Motor neuron (in vitro differentiated cells): ENCODE data around the gene UNC13B. TPM values are rescaled to one million over a fixed set of nuclear protein-coding genes. Genes with fewer than 3 reads are reported as not detected.

Source experiments
- ATAC-seq, 8 experiments: fragments of 200-7000 bp; cut with Tn5 transposase; replicated peaks in 6 of 8; 2 replicates each; pipeline ENCODE4 v1.8.0; 2021; ENCODE audit warnings: mild to moderate bottlenecking in 8 of 8, moderate library complexity in 8 of 8
- H3K27ac ChIP-seq, 2 donors: fragments of 250-450 bp; sonication (Bioruptor Pico); 2 replicates each; pipeline ENCODE4 v1.9.0; 2021; ENCODE audit warnings: antibody characterized with exemption in 2 of 2, mild to moderate bottlenecking in 2 of 2, moderate library complexity in 1 of 2
- H3K4me1 ChIP-seq, 2 donors: fragments of 250-450 bp; sonication (Bioruptor Pico); replicated peaks in 1 of 2; 2 replicates each; pipeline ENCODE4 v1.6.1; 2021; ENCODE audit warnings: antibody characterized with exemption in 2 of 2, mild to moderate bottlenecking in 2 of 2, moderate library complexity in 1 of 2
- H3K4me3 ChIP-seq, 5 donors: fragments of 250-450 bp; sonication (Bioruptor Pico); 2 replicates each; pipeline ENCODE4 v1.9.0; 2021; ENCODE audit warnings: antibody characterized with exemption in 5 of 5, mild to moderate bottlenecking in 5 of 5, moderate library complexity in 4 of 5
- WGBS, 10 experiments: fragments of 450-650 bp; shearing (Covaris generic); methylation state at CpG; one replicate each; pipeline ENCODE4 v1.0.0; 2022; 5-methylcytosine and 5-hydroxymethylcytosine counted together
- in situ Hi-C, 9 experiments: fragments of 400-800 bp; cut with MboI; loops; one replicate each; pipeline ENCODE4 v1.15.0; 2021; ENCODE audit warnings: low sequenced_read_pairs in 9 of 9, low pct_unique_long_range_greater_than_20kb in 2 of 9; ENCODE audit not compliant: unreplicated experiment in 9 of 9
- total RNA-seq, 8 experiments: library from RNA; unstranded; fragments of 300-600 nt; gene quantifications; 2 replicates each; pipeline versions ENCODE4 v1.2.3 to v1.2.4, GENCODE V29; 2022

UNC13B gene
- total RNA-seq, 8 experiments from 2014 or later: 32.3 to 71.1 (median 53.4) TPM

GRCh38 chr9:35198191-35198590, 36.4 kb downstream of the UNC13B start:
- WGBS, 10 experiments: 57 to 97% (median 86%) methylated on average over 1 to 4 of the region's 4 CpGs; no CpG with 5 or more reads in 1 of the 10 experiments
- Histone ChIP-seq H3K27ac (no peak overlapping the region), H3K4me1 (no peaks in the 10 kb centered on the region), H3K4me3 (no peak overlapping the region)
- in situ Hi-C loops: no loop called here
- no peak for ATAC-seq

- ATAC-seq: no peak
- Histone ChIP-seq H3K27ac (no peak overlapping the region), H3K4me3 (no peak overlapping the region), H3K4me1 (no peaks in the 10 kb centered on the region)
- in situ Hi-C loops: no loop called here
- WGBS, 10 experiments: 20 to 100% (median 80%) methylated on average over 1 of the region's 2 CpGs; no CpG with 5 or more reads in 3 of the 10 experiments
Measured at GRCh38 chr9:35203528-35203927, 41.7 kb downstream of the UNC13B start.

- 0 to 100% (median 86%) methylated on average over 1 of the region's 1 CpG; no CpG with 5 or more reads in 5 of the 10 experiments for WGBS, 10 experiments
- no peak overlapping the region for H3K27ac ChIP-seq
- ATAC-seq: peak in 2 of 8 experiments; percentile 94 to 95
- H3K4me1 ChIP-seq: no peaks in the 10 kb centered on the region
- in situ Hi-C loops: no loop called here
- no peak overlapping the region for H3K4me3 ChIP-seq
Measured at GRCh38 chr9:35205340-35205739, 43.5 kb downstream of the UNC13B start.

- Histone ChIP-seq H3K27ac (no peak overlapping the region), H3K4me1 (no peaks in the 10 kb centered on the region), H3K4me3 (no peak overlapping the region)
- WGBS, 10 experiments: 72 to 100% (median 100%) methylated on average over 1 to 4 of the region's 4 CpGs; no CpG with 5 or more reads in 2 of the 10 experiments
- in situ Hi-C loops: no loop called here
- no peak for ATAC-seq
Measured at GRCh38 chr9:35211854-35212253, 50.0 kb downstream of the UNC13B start.

GRCh38 chr9:35220659-35221338, 59.0 kb downstream of the UNC13B start:
- H3K27ac ChIP-seq: no peak overlapping the region
- no peak for ATAC-seq
- H3K4me1 ChIP-seq: no peaks in the 10 kb centered on the region
- WGBS, 10 experiments: 74 to 100% (median 91%) methylated on average over 1 to 6 of the region's 6 CpGs; no CpG with 5 or more reads in 1 of the 10 experiments
- in situ Hi-C loops: no loop called here
- H3K4me3 ChIP-seq: no peak overlapping the region

- in situ Hi-C loops: no loop called here
- no peak for ATAC-seq
Measured at GRCh38 chr9:35225677-35226076, 63.9 kb downstream of the UNC13B start.

GRCh38 chr9:35226651-35227050, 64.8 kb downstream of the UNC13B start:
- peak; percentile 31 to 88 (median 56) for ATAC-seq
- in situ Hi-C loops: no loop called here
- no peak overlapping the region for H3K4me3 ChIP-seq
- WGBS, 10 experiments: 0 to 100% (median 65%) methylated on average over 1 to 3 of the region's 3 CpGs; no CpG with 5 or more reads in 2 of the 10 experiments
- no peak overlapping the region for H3K27ac ChIP-seq
- peaks cover 8% of the 10 kb centered on the region in 2 donors for H3K4me1 ChIP-seq

More at GRCh38 chr9:35225677-35226076, 63.9 kb downstream of the UNC13B start:
- Histone ChIP-seq H3K4me3 (no peak overlapping the region), H3K4me1 (peaks cover 8% of the 10 kb centered on the region in 2 donors), H3K27ac (no peak overlapping the region)
- WGBS, 10 experiments: 83 to 94% (median 86%) methylated on average over 1 to 3 of the region's 5 CpGs; no CpG with 5 or more reads in 7 of the 10 experiments

- Histone ChIP-seq H3K27ac (no peak overlapping the region), H3K4me3 (no peak overlapping the region), H3K4me1 (peaks cover 8% of the 10 kb centered on the region in 2 donors)
- WGBS, 10 experiments: 53 to 100% (median 82%) methylated on average over 1 to 3 of the region's 3 CpGs
- in situ Hi-C loops: no loop called here
- ATAC-seq: peak in 1 of 8 experiments; percentile 49
Measured at GRCh38 chr9:35227284-35227683, 65.5 kb downstream of the UNC13B start.

GRCh38 chr9:35229066-35229778, 67.4 kb downstream of the UNC13B start:
- H3K4me3 ChIP-seq: no peak overlapping the region
- ATAC-seq: no peak
- 80 to 100% (median 86%) methylated on average over 1 of the region's 1 CpG; no CpG with 5 or more reads in 4 of the 10 experiments for WGBS, 10 experiments
- no peak overlapping the region for H3K27ac ChIP-seq
- H3K4me1 ChIP-seq: peaks cover 8% of the 10 kb centered on the region in 2 donors
- in situ Hi-C loops: no loop called here

GRCh38 chr9:35229779-35230143, 68.0 kb downstream of the UNC13B start:
- in situ Hi-C loops: no loop called here
- H3K4me1 ChIP-seq: peaks cover 8% of the 10 kb centered on the region in 2 donors
- no peak overlapping the region for H3K4me3 ChIP-seq
- ATAC-seq: no peak
- no peak overlapping the region for H3K27ac ChIP-seq
- WGBS, 10 experiments: 91 to 100% (median 100%) methylated on average over 1 of the region's 1 CpG; no CpG with 5 or more reads in 1 of the 10 experiments

- 44 to 94% (median 74%) methylated on average over 1 to 3 of the region's 3 CpGs for WGBS, 10 experiments
- no peak overlapping the region for H3K4me3 ChIP-seq
- no peaks in the 10 kb centered on the region for H3K4me1 ChIP-seq
- ATAC-seq: no peak
- H3K27ac ChIP-seq: no peak overlapping the region
- in situ Hi-C loops: no loop called here
Measured at GRCh38 chr9:35232867-35233544, 71.2 kb downstream of the UNC13B start.

- WGBS, 10 experiments: 33 to 100% (median 80%) methylated on average over 1 of the region's 1 CpG; no CpG with 5 or more reads in 6 of the 10 experiments
- no peaks in the 10 kb centered on the region for H3K4me1 ChIP-seq
- in situ Hi-C loops: no loop called here
- ATAC-seq: no peak
- H3K27ac ChIP-seq: no peak overlapping the region
- no peak overlapping the region for H3K4me3 ChIP-seq
Measured at GRCh38 chr9:35236692-35237091, 74.9 kb downstream of the UNC13B start.

GRCh38 chr9:35237311-35237710, 75.5 kb downstream of the UNC13B start:
- in situ Hi-C loops: no loop called here

More at GRCh38 chr9:35237311-35237710, 75.5 kb downstream of the UNC13B start:
- H3K27ac ChIP-seq: no peak overlapping the region
- ATAC-seq: no peak
- WGBS, 10 experiments: 0 to 70% (median 25%) methylated on average over 1 of the region's 1 CpG; no CpG with 5 or more reads in 5 of the 10 experiments
- no peaks in the 10 kb centered on the region for H3K4me1 ChIP-seq
- H3K4me3 ChIP-seq: no peak overlapping the region
